Heart right ventricle (tissue), 16 donors: ENCODE results near the gene COQ8A. TPM values are rescaled to one million over a fixed set of nuclear protein-coding genes. Genes with fewer than 3 reads are reported as not detected.

Experiments used
- ATAC-seq, 8 donors: fragments of 200-7000 bp; cut with Tn5 transposase; one replicate each; pipeline ENCODE4 v1.9.1; 2020; ENCODE audit warnings: mild to moderate bottlenecking in 8 of 8, moderate library complexity in 8 of 8, moderate number of reproducible peaks in 1 of 8
- DNase-seq, 2 donors: peaks; one replicate each; pipeline ENCODE4 v3.0.0-alpha.2; 2020
- H3K27ac ChIP-seq, 10 donors: fragments of 200-600 bp; sonication (generic) in 2 of 10; one replicate each; pipeline versions ENCODE4 v1.5.0 to v1.8.0; 2020 to 2022; ENCODE audit warnings: mild to moderate bottlenecking in 3 of 10
- H3K27me3 ChIP-seq, 7 donors: fragments of 200-600 bp; one replicate each; pipeline ENCODE4 v1.8.0; 2021 to 2022; ENCODE audit warnings: mild to moderate bottlenecking in 2 of 7
- H3K36me3 ChIP-seq, 9 donors: fragments of 200-600 bp; sonication (generic) in 1 of 9; one replicate each; pipeline versions ENCODE4 v1.5.0 to v1.8.0; 2020 to 2022; ENCODE audit warnings: mild to moderate bottlenecking in 2 of 9
- H3K4me1 ChIP-seq, 9 donors: fragments of 200-600 bp; sonication (generic) in 1 of 9; one replicate each; pipeline versions ENCODE4 v1.5.0 to v1.8.0; 2020 to 2022; ENCODE audit warnings: mild to moderate bottlenecking in 4 of 9
- H3K4me3 ChIP-seq, 10 donors: fragments of 200-600 bp; sonication (generic) in 2 of 10; one replicate each; pipeline versions ENCODE4 v1.5.0 to v1.8.0; 2020 to 2022; ENCODE audit warnings: mild to moderate bottlenecking in 7 of 10, moderate library complexity in 2 of 10
- H3K9me3 ChIP-seq, 11 donors: fragments of 200-600 bp in 10 of 11; sonication (generic) in 2 of 11; one replicate each; pipeline versions ENCODE4 v1.5.0 to v1.8.0; 2013 to 2022; ENCODE audit warnings: mild to moderate bottlenecking in 2 of 11, control low read depth in 1 of 11, moderate library complexity in 1 of 11
- WGBS, 2 donors: extraction: QIAGEN DNeasy Blood & Tissue Kit; methylation state at CpG; one replicate each; pipeline ENCODE4 v1.1.7; 2013; ENCODE audit warnings: inconsistent platforms in 1 of 2; 5-methylcytosine and 5-hydroxymethylcytosine counted together
- intact Hi-C, 10 donors: fragments of 100-400 bp; cut with DNase I; formaldehyde crosslinking; loops; one replicate each; pipeline versions ENCODE4 v1.11.1 to v1.14.2; 2022
- polyA plus RNA-seq, 2 donors: library from polyadenylated mRNA; stranded (reverse); fragments of 200-250 nt; gene quantifications; one replicate each; pipeline ENCODE4 v1.2.3, GENCODE V29; 2013
- total RNA-seq, 10 donors: library from RNA; stranded (reverse); fragmentation: NEBNext Ultra II Directional in 3 of 10; extraction: Animal tissue kit (Norgen Biotek cat#: 25700) in 3 of 10; gene quantifications; one replicate each; pipeline versions ENCODE4 v1.2.1 to v1.2.4, GENCODE V29; 2021 to 2023
- TF ChIP-seq, protein P1 (sequence below), 9 donors: fragments of 200-600 bp; sonication (generic) in 2 of 9; IDR thresholded peaks; one replicate each; pipeline versions ENCODE4 v1.5.0 to v1.8.0; 2021 to 2022; ENCODE audit warnings: antibody characterized with exemption in 9 of 9, mild to moderate bottlenecking in 5 of 9, moderate library complexity in 1 of 9
- donor health status: Arrhythmogenic right ventricular cardiomyopathy.
- donor health status: ischemic (EF 13 %, LVEDD 7.1; RV severe dilation, severe dysfunction).
- donor health status: healthy with polysubstance abuse.
- donor health status: DM: no; HTN: yes; CAD: no.
- donor health status: DM: no; HTN: no; CAD: no.
- donor health status: ischemic (EF 25% LVEDD 6.9; RV normal size, moderate dysfunction).
- donor health status: ischemic (EF 25% LVEDD 5.7; RV mildly dilated, moderate dysfunction).
- donor health status: healthy.
- donor health status: DM: yes; HTN: yes; CAD: no.
- donor health status: Ischemic cardiomyopathy.
- donor health status: ischemic (EF 35%, LVEDD 5.7; RV mildly dilated, moderate dysfunction).
- donor health status: nonischemic (EF 11% LVEDD 7.7; RV severe dilation, severe dysfunction).
- donor health status: DM: yes; HTN: yes; CAD: no.
- donor health status: PGD.
- donor health status: ischemic (EF 29% LVEDD 5.4; RV normal size, mild dysfunction).
- donor health status: nonischemic (EF 23%, LVEDD 6.1; RV moderate dilation, normal function).

Gene COQ8A
- total and polyA plus RNA-seq, 12 donors = 136 to 495 (median 253) TPM

GRCh38 chr1:226891846-226892523 is 48.1 kb upstream of the COQ8A start:
- Histone ChIP-seq H3K4me3 (no peak overlapping the region), H3K27me3 (no peaks in the 10 kb centered on the region), H3K4me1 (peaks cover 0 to 23% (median 14%) of the 10 kb centered on the region in 9 donors), H3K27ac (peak overlapping the region in 7 of 10 donors; percentile 8 to 68 (median 46)), H3K9me3 (no peaks in the 10 kb centered on the region), H3K36me3 (peaks cover 0 to 97% (median 22%) of the 10 kb centered on the region in 9 donors)
- peak; percentile 34 to 88 (median 71) for ATAC-seq
- TF ChIP-seq, protein P1, sequence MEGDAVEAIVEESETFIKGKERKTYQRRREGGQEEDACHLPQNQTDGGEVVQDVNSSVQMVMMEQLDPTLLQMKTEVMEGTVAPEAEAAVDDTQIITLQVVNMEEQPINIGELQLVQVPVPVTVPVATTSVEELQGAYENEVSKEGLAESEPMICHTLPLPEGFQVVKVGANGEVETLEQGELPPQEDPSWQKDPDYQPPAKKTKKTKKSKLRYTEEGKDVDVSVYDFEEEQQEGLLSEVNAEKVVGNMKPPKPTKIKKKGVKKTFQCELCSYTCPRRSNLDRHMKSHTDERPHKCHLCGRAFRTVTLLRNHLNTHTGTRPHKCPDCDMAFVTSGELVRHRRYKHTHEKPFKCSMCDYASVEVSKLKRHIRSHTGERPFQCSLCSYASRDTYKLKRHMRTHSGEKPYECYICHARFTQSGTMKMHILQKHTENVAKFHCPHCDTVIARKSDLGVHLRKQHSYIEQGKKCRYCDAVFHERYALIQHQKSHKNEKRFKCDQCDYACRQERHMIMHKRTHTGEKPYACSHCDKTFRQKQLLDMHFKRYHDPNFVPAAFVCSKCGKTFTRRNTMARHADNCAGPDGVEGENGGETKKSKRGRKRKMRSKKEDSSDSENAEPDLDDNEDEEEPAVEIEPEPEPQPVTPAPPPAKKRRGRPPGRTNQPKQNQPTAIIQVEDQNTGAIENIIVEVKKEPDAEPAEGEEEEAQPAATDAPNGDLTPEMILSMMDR (IDR thresholded peaks at IDR 0.05) = no peak
- DNase-seq = peak in 1 of 2 donors; percentile 51
- 63 to 78% methylated on average over 17 of the region's 17 CpGs for WGBS, 2 donors
- intact Hi-C loops = no loop called here

GRCh38 chr1:226892524-226892875 is 47.6 kb upstream of the COQ8A start:
- Histone ChIP-seq H3K27ac (peak overlapping the region in 5 of 10 donors; percentile 9 to 68 (median 58)), H3K4me1 (peaks cover 0 to 19% (median 11%) of the 10 kb centered on the region in 9 donors), H3K9me3 (no peaks in the 10 kb centered on the region), H3K27me3 (no peaks in the 10 kb centered on the region), H3K36me3 (peaks cover 0 to 100% (median 22%) of the 10 kb centered on the region in 9 donors), H3K4me3 (no peak overlapping the region)
- TF ChIP-seq, protein P1 (IDR thresholded peaks at IDR 0.05) = peak in 1 of 9 donors; percentile 22
- DNase-seq = no peak
- 69 to 74% methylated on average over 8 of the region's 8 CpGs for WGBS, 2 donors
- ATAC-seq = peak in 5 of 8 donors; percentile 8 to 35 (median 27)
- intact Hi-C loops = no loop called here

DNA sequence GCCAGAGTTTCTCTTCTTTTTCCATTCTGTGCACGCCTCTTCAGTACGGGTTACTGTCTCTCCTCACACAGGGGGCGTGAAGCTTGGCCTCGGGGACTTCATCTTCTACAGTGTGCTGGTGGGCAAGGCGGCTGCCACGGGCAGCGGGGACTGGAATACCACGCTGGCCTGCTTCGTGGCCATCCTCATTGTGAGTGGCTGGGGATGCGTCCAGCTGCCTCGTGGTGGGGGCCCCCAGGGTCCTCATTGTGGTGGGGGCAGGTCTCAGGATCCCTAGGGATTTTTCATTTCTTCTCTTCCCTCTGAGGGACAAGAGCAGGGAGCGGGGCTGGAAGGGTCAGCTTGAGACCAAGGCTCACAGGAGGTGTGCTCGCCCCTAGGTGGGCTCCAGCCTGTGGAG is 46.2 kb upstream of the COQ8A start:
- TF ChIP-seq, protein P1 (IDR thresholded peaks at IDR 0.05) = no peak
- H3K27ac ChIP-seq = no peak overlapping the region
- H3K4me3 ChIP-seq = no peak overlapping the region
- peaks cover 0 to 100% (median 22%) of the 10 kb centered on the region in 9 donors for H3K36me3 ChIP-seq
- no peak for DNase-seq
- WGBS, 2 donors = 95 to 96% methylated on average over 13 of the region's 13 CpGs
- intact Hi-C loops = no loop called here
- H3K4me1 ChIP-seq = peaks cover 0 to 19% (median 11%) of the 10 kb centered on the region in 9 donors
- H3K9me3 ChIP-seq = no peaks in the 10 kb centered on the region
- H3K27me3 ChIP-seq = no peaks in the 10 kb centered on the region
- no peak for ATAC-seq

GRCh38 chr1:226894826-226895225 is 45.3 kb upstream of the COQ8A start:
- Histone ChIP-seq H3K27me3 (no peaks in the 10 kb centered on the region), H3K9me3 (no peaks in the 10 kb centered on the region), H3K4me1 (peaks cover 0 to 19% (median 11%) of the 10 kb centered on the region in 9 donors), H3K27ac (no peak overlapping the region), H3K36me3 (peaks cover 0 to 100% (median 27%) of the 10 kb centered on the region in 9 donors), H3K4me3 (no peak overlapping the region)
- TF ChIP-seq, protein P1 (IDR thresholded peaks at IDR 0.05) = no peak
- ATAC-seq = no peak
- DNase-seq = no peak
- 94 to 96% methylated on average over 3 of the region's 3 CpGs for WGBS, 2 donors
- intact Hi-C loops = no loop called here
